NK-92 (cell line): Measurements from ENCODE around the gene MAST4.

ENCODE experiments used
- DNase-seq: peaks from one replicate; lab custom pipeline; 2025; ENCODE audit not compliant: unreplicated experiment; lab: John Stamatoyannopoulos, UW

The MAST4 gene

GRCh38 chr5:67195406-67196275 is 599.4 kb downstream of the MAST4 start:
- no peak for DNase-seq

- DNase-seq = no peak
Measured at GRCh38 chr5:67196537-67197059, 600.4 kb downstream of the MAST4 start, which contains the start of gene CD180. TSS of gene CD180 (minus strand) at chr5:67196799. CDS start at chr5:67196641, 158 bp downstream.

GRCh38 chr5:67197536-67197935 is 601.3 kb downstream of the MAST4 start:
- no peak for DNase-seq

GRCh38 chr5:67198917-67199316 is 602.7 kb downstream of the MAST4 start:
- DNase-seq = no peak

- no peak for DNase-seq
Measured at GRCh38 chr5:67199859-67200258, 603.7 kb downstream of the MAST4 start.

GRCh38 chr5:67200809-67201562 is 604.8 kb downstream of the MAST4 start:
- DNase-seq = no peak

- no peak for DNase-seq
Measured at GRCh38 chr5:67201897-67202549, 605.8 kb downstream of the MAST4 start.

- DNase-seq = no peak
Measured at GRCh38 chr5:67202828-67203227, 606.6 kb downstream of the MAST4 start.

- no peak for DNase-seq
Measured at GRCh38 chr5:67203701-67204074, 607.5 kb downstream of the MAST4 start.

GRCh38 chr5:67204821-67205220 is 608.6 kb downstream of the MAST4 start:
- no peak for DNase-seq

- DNase-seq = no peak
Measured at GRCh38 chr5:67205981-67206380, 609.8 kb downstream of the MAST4 start.

GRCh38 chr5:67206461-67206860 is 610.3 kb downstream of the MAST4 start:
- no peak for DNase-seq

GRCh38 chr5:67206929-67207328 is 610.7 kb downstream of the MAST4 start:
- no peak for DNase-seq

- DNase-seq = no peak
Measured at GRCh38 chr5:67208403-67208802, 612.2 kb downstream of the MAST4 start.

GRCh38 chr5:67209141-67209771 is 613.1 kb downstream of the MAST4 start:
- no peak for DNase-seq

- DNase-seq = no peak
Measured at GRCh38 chr5:67211926-67212325, 615.7 kb downstream of the MAST4 start.

- DNase-seq = no peak
Measured at GRCh38 chr5:67214036-67214435, 617.8 kb downstream of the MAST4 start.

GRCh38 chr5:67214707-67215447 is 618.7 kb downstream of the MAST4 start:
- no peak for DNase-seq

- no peak for DNase-seq
Measured at GRCh38 chr5:67215519-67216471, 619.6 kb downstream of the MAST4 start.
